ENCODE measurements around the gene PLAU.

Gene PLAU

DNA sequence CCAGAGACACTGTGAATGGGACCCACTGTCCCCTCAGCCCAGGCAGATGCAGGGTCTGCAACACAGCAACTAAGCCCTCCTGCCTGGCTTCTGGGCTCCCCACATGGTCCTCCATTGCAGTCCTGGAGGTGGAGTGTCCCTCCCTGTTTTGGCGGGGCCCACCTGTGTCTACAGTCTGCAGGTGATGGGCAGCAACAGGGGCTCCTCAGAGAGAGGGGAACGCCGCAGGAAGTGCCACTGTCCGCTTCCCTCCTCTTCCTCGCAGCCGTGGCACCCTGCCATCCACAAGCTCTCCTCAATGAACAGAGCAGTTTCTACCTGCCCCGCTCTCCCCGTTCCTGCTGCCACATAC is 45.8 kb upstream of the PLAU start:
- DNase-seq, result no peak
- no peak overlapping the region for H2AK5ac ChIP-seq (ENCODE audit: low read length, severe bottlenecking)
- H3K27ac ChIP-seq (ENCODE audit: low read length, poor library complexity, severe bottlenecking), result no peak overlapping the region
- H3K9me3 ChIP-seq (ENCODE audit: control insufficient read depth, low read length), result no peaks in the 10 kb centered on the region
- H3K14ac ChIP-seq (ENCODE audit: low read length in 2 of 2), result no peak overlapping the region
- no peak overlapping the region for H2BK120ac ChIP-seq (ENCODE audit: low read depth, low read length)
- peak overlapping the region; percentile 12 for H4K91ac ChIP-seq (ENCODE audit: low read length)
- WGBS, result 94% methylated on average over 8 of the region's 8 CpGs
- H2BK5ac ChIP-seq (ENCODE audit: low read depth, low read length, poor library complexity, severe bottlenecking), result no peak overlapping the region
- no peak overlapping the region for H3K18ac ChIP-seq (ENCODE audit: low read depth in 1 of 2, low read length in 2 of 2)
- no peak overlapping the region for H3K4me3 ChIP-seq (ENCODE audit: insufficient read depth in 1 of 2, low read depth in 1 of 2, low read length in 2 of 2)
- H3K4me2 ChIP-seq (ENCODE audit: low read length, poor library complexity, severe bottlenecking), result no peak overlapping the region
- no peak overlapping the region for H2BK12ac ChIP-seq (ENCODE audit: low read length in 2 of 2)
- H3K4me1 ChIP-seq (ENCODE audit: control insufficient read depth, insufficient read depth, low read depth, low read length), result peaks cover 5% of the 10 kb centered on the region
- H3K4ac ChIP-seq (ENCODE audit: low read depth in 1 of 2, low read length in 2 of 2), result no peak overlapping the region
- no peak overlapping the region for H4K8ac ChIP-seq (ENCODE audit: low read length)
- no peak overlapping the region for H2BK15ac ChIP-seq (ENCODE audit: low read depth, poor library complexity, severe bottlenecking)
- H3K23ac ChIP-seq (ENCODE audit: low read length in 2 of 2), result no peak overlapping the region
- peaks cover 39% of the 10 kb centered on the region for H3K79me1 ChIP-seq (replicated peaks; ENCODE audit: low read length, poor library complexity, severe bottlenecking)
- no peak overlapping the region for H2AFZ ChIP-seq (ENCODE audit: low read depth, low read length)
- no peaks in the 10 kb centered on the region for H3K27me3 ChIP-seq (ENCODE audit: control insufficient read depth in 1 of 2, insufficient read depth in 1 of 2, low read length in 2 of 2)
- peaks cover 63 to 80% of the 10 kb centered on the region in 2 experiments for H3K36me3 ChIP-seq (ENCODE audit: control insufficient read depth in 1 of 2, insufficient read depth in 2 of 2, low read depth in 1 of 2, low read length in 2 of 2)
- no peak overlapping the region for H3K9ac ChIP-seq (ENCODE audit: low read length)

DNA sequence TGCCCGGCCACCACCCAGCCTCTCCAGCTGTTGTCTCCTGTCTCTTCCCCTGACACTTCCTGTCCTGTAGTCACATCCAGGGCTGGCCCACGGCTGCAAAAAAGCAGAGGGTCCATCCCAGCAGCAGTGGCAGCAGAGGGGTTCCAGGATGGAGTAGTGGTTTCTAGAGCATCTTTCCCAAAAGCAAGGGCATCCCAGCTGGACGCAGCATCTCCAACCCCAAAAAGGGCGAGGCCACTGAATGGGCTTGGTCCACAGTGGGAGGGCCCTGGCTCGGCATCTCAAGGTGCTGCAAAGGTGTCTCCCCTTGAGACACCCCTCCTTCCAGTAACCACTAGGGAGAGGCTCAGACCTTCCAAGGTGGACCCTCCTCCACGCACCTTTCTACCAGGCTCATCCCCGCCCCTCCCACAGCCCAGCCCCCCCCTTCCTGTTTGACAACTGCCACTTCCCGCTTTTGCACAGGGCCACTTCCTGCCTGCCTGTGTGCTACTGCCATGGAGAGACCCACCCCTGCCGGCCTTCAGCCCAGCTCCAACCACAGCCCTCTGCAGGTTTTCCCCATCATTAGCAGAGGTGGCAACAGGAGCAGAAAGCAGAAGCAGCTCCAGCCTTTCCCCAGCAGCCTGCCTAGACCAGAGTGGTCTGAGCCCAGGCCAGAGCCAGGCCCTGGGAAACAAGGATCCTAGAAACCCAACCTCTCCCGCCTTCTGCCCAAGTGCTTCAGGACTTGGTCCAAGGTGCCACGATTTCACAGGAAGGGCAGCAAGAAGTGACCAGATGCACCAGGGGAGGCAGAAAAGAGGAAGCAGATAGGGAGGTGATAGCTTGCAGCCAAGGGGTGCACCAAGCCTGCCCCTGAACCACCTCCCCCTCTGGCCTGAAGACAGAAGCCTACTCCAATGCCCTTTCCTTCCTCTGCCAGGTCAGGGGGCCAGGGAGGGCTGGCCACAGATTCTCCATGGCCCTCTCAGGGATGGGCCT is 45.2 kb upstream of the PLAU start:
- Histone ChIP-seq H2BK120ac (ENCODE audit: low read depth, low read length) (no peak overlapping the region), H3K4me2 (ENCODE audit: low read length, poor library complexity, severe bottlenecking) (no peak overlapping the region), H3K14ac (ENCODE audit: low read length in 2 of 2) (no peak overlapping the region), H3K9me3 (ENCODE audit: control insufficient read depth, low read length) (no peaks in the 10 kb centered on the region), H3K18ac (ENCODE audit: low read depth in 1 of 2, low read length in 2 of 2) (no peak overlapping the region), H3K36me3 (ENCODE audit: control insufficient read depth in 1 of 2, insufficient read depth in 2 of 2, low read depth in 1 of 2, low read length in 2 of 2) (peaks cover 64 to 80% of the 10 kb centered on the region in 2 experiments), H2AFZ (ENCODE audit: low read depth, low read length) (no peak overlapping the region), H4K8ac (ENCODE audit: low read length) (no peak overlapping the region), H2BK12ac (ENCODE audit: low read length in 2 of 2) (no peak overlapping the region), H3K27me3 (ENCODE audit: control insufficient read depth in 1 of 2, insufficient read depth in 1 of 2, low read length in 2 of 2) (no peaks in the 10 kb centered on the region), H2BK5ac (ENCODE audit: low read depth, low read length, poor library complexity, severe bottlenecking) (no peak overlapping the region), H3K4ac (ENCODE audit: low read depth in 1 of 2, low read length in 2 of 2) (no peak overlapping the region), H4K91ac (ENCODE audit: low read length) (no peak overlapping the region), H3K4me1 (ENCODE audit: control insufficient read depth, insufficient read depth, low read depth, low read length) (peaks cover 2% of the 10 kb centered on the region), H3K79me1 (replicated peaks; ENCODE audit: low read length, poor library complexity, severe bottlenecking) (peaks cover 42% of the 10 kb centered on the region), H3K27ac (ENCODE audit: low read length, poor library complexity, severe bottlenecking) (no peak overlapping the region), H3K23ac (ENCODE audit: low read length in 2 of 2) (peak overlapping the region in 1 of 2 experiments; percentile 28), H2AK5ac (ENCODE audit: low read length, severe bottlenecking) (no peak overlapping the region), H2BK15ac (ENCODE audit: low read depth, poor library complexity, severe bottlenecking) (no peak overlapping the region), H3K4me3 (ENCODE audit: insufficient read depth in 1 of 2, low read depth in 1 of 2, low read length in 2 of 2) (no peak overlapping the region), H3K9ac (ENCODE audit: low read length) (no peak overlapping the region)
- no peak for DNase-seq
- WGBS, result 87% methylated on average over 11 of the region's 11 CpGs

- Histone ChIP-seq H3K79me1 (replicated peaks; ENCODE audit: low read length, poor library complexity, severe bottlenecking) (peaks cover 42% of the 10 kb centered on the region), H2AFZ (ENCODE audit: low read depth, low read length) (no peak overlapping the region), H4K8ac (ENCODE audit: low read length) (no peak overlapping the region), H2BK15ac (ENCODE audit: low read depth, poor library complexity, severe bottlenecking) (no peak overlapping the region), H4K91ac (ENCODE audit: low read length) (no peak overlapping the region), H2BK12ac (ENCODE audit: low read length in 2 of 2) (no peak overlapping the region), H3K27ac (ENCODE audit: low read length, poor library complexity, severe bottlenecking) (no peak overlapping the region), H3K23ac (ENCODE audit: low read length in 2 of 2) (no peak overlapping the region), H2BK120ac (ENCODE audit: low read depth, low read length) (no peak overlapping the region), H2BK5ac (ENCODE audit: low read depth, low read length, poor library complexity, severe bottlenecking) (no peak overlapping the region), H3K36me3 (ENCODE audit: control insufficient read depth in 1 of 2, insufficient read depth in 2 of 2, low read depth in 1 of 2, low read length in 2 of 2) (peaks cover 68 to 84% of the 10 kb centered on the region in 2 experiments), H3K4me3 (ENCODE audit: insufficient read depth in 1 of 2, low read depth in 1 of 2, low read length in 2 of 2) (no peak overlapping the region), H2AK5ac (ENCODE audit: low read length, severe bottlenecking) (no peak overlapping the region), H3K18ac (ENCODE audit: low read depth in 1 of 2, low read length in 2 of 2) (no peak overlapping the region), H3K27me3 (ENCODE audit: control insufficient read depth in 1 of 2, insufficient read depth in 1 of 2, low read length in 2 of 2) (no peaks in the 10 kb centered on the region), H3K9me3 (ENCODE audit: control insufficient read depth, low read length) (no peaks in the 10 kb centered on the region), H3K4ac (ENCODE audit: low read depth in 1 of 2, low read length in 2 of 2) (no peak overlapping the region), H3K4me1 (ENCODE audit: control insufficient read depth, insufficient read depth, low read depth, low read length) (peaks cover 2% of the 10 kb centered on the region), H3K14ac (ENCODE audit: low read length in 2 of 2) (no peak overlapping the region), H3K4me2 (ENCODE audit: low read length, poor library complexity, severe bottlenecking) (no peak overlapping the region), H3K9ac (ENCODE audit: low read length) (no peak overlapping the region)
- no peak for DNase-seq
- WGBS, result 95% methylated on average over 7 of the region's 7 CpGs
Observed at GRCh38 chr10:73866621-73867020, 44.3 kb upstream of the PLAU start.

DNA sequence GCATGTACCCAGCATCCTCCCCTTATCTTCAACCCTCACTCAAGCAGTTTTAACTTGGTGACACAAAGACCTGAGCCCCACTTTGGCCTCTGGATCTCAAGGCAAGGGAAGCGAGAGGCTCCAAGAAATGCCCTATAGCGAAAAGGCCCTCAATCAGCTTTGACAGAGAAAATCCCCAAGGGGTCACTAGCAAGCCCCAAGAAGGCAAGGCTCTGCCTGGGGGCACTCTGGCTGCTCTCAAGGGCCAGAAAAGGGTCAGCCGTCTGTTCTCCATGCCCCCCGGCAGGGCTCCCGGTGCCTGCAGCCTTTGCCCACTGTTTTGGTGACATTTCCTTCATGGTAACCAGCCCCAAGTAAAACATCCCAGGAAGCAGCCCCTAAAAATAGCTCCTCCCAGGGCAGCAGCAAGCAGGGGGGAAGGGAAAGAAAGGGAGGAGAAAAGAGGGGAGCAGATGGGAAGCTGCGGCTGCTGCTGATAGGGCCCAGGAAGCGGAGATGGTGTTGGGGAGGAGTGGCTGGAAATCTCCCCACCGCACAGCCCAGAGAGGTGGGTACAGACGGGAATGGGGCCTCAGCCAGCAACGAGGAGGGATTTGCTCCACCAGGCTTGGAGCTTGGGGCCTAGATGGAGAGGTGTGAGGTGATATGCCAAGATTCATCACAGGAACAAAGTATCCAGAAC is 43.7 kb upstream of the PLAU start:
- no peak overlapping the region for H3K14ac ChIP-seq (ENCODE audit: low read length in 2 of 2)
- H3K23ac ChIP-seq (ENCODE audit: low read length in 2 of 2), result no peak overlapping the region
- H4K8ac ChIP-seq (ENCODE audit: low read length), result no peak overlapping the region
- no peak overlapping the region for H2AFZ ChIP-seq (ENCODE audit: low read depth, low read length)
- H3K79me1 ChIP-seq (replicated peaks; ENCODE audit: low read length, poor library complexity, severe bottlenecking), result peaks cover 44% of the 10 kb centered on the region
- H3K36me3 ChIP-seq (ENCODE audit: control insufficient read depth in 1 of 2, insufficient read depth in 2 of 2, low read depth in 1 of 2, low read length in 2 of 2), result peaks cover 73 to 85% of the 10 kb centered on the region in 2 experiments
- H3K4me3 ChIP-seq (ENCODE audit: insufficient read depth in 1 of 2, low read depth in 1 of 2, low read length in 2 of 2), result no peak overlapping the region
- H3K4ac ChIP-seq (ENCODE audit: low read depth in 1 of 2, low read length in 2 of 2), result no peak overlapping the region
- H3K4me1 ChIP-seq (ENCODE audit: control insufficient read depth, insufficient read depth, low read depth, low read length), result peaks cover 4% of the 10 kb centered on the region
- no peak overlapping the region for H2BK12ac ChIP-seq (ENCODE audit: low read length in 2 of 2)
- WGBS, result 75% methylated on average over 7 of the region's 10 CpGs
- DNase-seq, result no peak
- no peak overlapping the region for H2AK5ac ChIP-seq (ENCODE audit: low read length, severe bottlenecking)
- no peak overlapping the region for H3K9ac ChIP-seq (ENCODE audit: low read length)
- no peak overlapping the region for H2BK5ac ChIP-seq (ENCODE audit: low read depth, low read length, poor library complexity, severe bottlenecking)
- H2BK15ac ChIP-seq (ENCODE audit: low read depth, poor library complexity, severe bottlenecking), result peak overlapping the region; percentile 82
- no peak overlapping the region for H3K27ac ChIP-seq (ENCODE audit: low read length, poor library complexity, severe bottlenecking)
- H3K4me2 ChIP-seq (ENCODE audit: low read length, poor library complexity, severe bottlenecking), result no peak overlapping the region
- no peak overlapping the region for H3K18ac ChIP-seq (ENCODE audit: low read depth in 1 of 2, low read length in 2 of 2)
- H2BK120ac ChIP-seq (ENCODE audit: low read depth, low read length), result no peak overlapping the region
- peak overlapping the region; percentile 19 for H4K91ac ChIP-seq (ENCODE audit: low read length)
- no peaks in the 10 kb centered on the region for H3K27me3 ChIP-seq (ENCODE audit: control insufficient read depth in 1 of 2, insufficient read depth in 1 of 2, low read length in 2 of 2)
- H3K9me3 ChIP-seq (ENCODE audit: control insufficient read depth, low read length), result no peaks in the 10 kb centered on the region
